HK-2 (cell line): Measurements from ENCODE around the gene ETS1.

ENCODE experiments used
- DNase-seq: peaks from one replicate; pipeline ENCODE4 v3.0.0-alpha.2; 2018; ENCODE audit not compliant: unreplicated experiment

The ETS1 gene

DNA sequence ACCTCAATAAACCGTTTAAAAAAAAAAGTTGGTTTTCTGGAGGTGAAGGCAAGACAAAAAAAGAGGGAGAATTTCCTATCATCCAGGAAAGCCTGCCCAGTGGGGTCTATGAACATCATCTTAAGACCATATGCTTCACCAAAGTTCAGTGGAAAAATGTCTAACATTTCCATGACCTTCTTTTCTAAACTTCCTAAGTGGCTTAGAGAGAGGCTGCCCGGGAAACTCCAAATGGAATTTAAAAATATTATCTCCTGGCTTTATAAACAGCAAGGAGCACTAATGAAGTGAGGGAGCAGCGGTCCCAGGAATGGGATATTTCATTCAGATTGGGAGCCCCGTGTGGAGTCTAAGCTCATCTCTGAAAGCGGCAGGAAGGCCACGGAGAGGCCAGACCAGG, 46.9 kb downstream of the ETS1 start:
- DNase-seq, result no peak

DNA sequence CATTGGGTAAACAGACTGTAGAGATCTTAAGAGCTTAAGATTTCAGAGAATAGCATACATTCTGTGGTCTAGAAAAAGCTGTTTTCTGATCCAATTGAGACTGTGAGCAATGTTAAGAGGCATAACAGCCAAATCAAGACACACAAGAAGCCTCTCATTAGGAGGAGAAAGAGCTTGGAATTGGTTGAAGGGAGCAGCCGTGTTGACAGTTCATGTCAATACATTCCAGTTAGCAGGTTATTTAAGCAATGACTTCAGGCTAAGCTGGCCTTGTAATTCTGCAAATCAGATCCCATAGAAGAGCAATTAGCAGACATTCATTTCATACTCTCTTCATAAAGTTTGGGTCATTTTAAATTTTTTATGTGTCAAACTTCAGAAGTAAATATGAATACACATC, 50.9 kb downstream of the ETS1 start:
- no peak for DNase-seq

- no peak for DNase-seq
Observed at GRCh38 chr11:128535468-128536457, 51.6 kb downstream of the ETS1 start.

DNA sequence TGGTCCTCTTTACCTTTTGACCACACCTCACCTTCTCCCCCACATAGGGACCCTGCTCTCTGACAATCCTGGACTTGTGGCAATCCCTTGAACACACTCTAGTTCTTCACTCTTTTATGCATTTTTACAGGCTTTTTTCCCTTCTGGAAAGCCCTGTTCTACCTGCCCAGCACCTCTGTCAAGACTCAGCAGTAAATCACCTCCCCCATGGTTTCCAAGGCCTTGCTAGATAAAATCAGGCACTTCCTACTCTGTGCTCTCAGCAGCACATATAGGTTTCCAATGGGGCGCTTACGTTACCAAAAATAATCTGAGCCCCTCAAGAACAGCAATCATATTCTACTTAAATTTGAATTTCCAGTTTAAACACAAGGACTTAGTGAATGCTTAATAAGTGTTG, 53.9 kb downstream of the ETS1 start:
- DNase-seq, result no peak

DNA sequence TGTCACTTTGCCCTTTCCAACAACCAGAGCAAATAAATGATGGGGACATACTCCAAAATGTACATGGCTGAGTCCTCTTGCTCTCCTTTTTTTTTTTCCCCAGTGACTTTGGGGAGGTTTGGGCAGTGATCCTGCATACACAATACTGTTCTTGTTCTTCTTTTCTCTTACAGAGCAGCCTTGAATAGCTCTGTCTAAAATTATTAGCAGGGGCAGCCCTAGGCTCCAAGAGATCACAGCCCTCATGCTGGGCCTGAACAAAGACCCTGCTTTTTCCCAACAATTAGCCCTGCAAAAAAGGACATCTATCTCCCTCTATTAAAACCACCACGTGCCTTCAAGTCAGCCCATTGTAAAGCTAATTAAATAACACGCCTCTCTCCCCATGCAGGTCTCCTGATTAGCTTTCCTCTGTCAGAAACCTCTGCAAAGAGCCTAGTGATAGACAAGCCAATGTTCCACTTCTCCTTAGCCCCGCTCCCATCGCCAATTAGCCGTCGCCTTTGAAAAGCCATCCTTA, 54.7 kb downstream of the ETS1 start:
- no peak for DNase-seq

DNA sequence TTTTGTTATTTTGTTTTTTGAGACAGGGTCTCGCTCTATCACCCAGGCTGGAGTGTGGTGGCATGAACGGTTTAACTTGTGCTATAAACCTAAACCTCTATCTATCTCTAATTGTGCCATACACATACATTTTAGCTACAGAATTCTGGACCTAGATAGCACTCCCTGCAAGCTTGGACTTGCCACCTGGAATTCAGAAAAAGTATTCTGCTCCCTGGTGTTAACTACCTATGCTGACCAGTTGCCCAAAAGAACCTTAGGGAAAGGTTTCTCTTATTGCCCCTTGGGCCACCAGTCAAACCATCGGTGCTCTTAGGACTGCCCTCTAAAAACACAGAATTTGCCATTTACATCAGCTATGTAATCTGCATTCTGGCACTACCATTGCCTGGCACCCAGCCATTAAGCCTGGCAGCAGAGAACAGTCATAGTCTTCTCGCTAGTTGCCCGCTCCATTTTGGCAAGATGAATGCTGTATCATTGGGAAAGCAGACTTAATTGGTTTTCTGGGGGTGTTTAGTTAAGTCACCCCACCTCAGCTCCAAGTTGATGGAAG, 55.3 kb downstream of the ETS1 start:
- DNase-seq, result no peak

- no peak for DNase-seq
Observed at GRCh38 chr11:128531588-128531987, 55.8 kb downstream of the ETS1 start.

- no peak for DNase-seq
Observed at GRCh38 chr11:128530118-128531074, 57.0 kb downstream of the ETS1 start.

DNA sequence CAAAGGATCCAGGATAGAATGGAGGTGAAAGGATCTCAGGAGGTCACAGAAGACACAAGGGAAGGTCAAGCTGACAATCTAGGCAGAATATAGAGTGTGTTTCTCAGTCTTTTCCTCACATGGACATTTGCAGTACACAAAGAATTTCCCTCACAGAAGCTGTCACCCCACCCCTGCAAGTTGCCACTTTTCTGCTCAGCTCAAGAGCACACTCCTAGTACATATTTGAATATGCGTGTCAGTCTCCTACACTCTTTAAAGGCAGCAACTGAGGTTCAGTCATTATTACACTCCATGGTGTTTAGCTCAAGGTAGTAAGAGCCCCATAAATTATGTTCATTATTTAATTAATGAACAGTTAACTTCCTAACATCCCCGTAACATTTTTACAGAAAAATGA, 59.1 kb downstream of the ETS1 start:
- DNase-seq, result no peak

DNA sequence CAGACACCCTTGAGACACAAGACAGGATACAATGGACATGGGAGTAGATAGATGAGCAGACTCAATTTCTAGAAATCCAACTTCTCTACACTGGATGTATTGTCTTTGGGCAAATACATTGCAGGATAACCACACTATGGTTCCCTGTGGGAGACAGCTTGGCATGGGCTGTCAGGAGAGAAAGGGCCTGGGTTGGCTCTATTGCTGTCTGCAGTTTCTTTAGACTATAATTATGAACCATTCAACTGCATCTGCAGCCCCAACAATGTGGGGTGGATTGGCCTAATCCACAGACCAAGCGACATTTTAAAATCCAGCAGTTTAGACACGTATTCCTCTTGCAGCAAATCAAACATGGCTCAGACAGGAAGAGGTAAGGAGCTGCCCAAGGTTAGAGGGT, 60.3 kb downstream of the ETS1 start:
- DNase-seq, result no peak

- no peak for DNase-seq
Observed at GRCh38 chr11:128525411-128526243, 61.7 kb downstream of the ETS1 start.

DNA sequence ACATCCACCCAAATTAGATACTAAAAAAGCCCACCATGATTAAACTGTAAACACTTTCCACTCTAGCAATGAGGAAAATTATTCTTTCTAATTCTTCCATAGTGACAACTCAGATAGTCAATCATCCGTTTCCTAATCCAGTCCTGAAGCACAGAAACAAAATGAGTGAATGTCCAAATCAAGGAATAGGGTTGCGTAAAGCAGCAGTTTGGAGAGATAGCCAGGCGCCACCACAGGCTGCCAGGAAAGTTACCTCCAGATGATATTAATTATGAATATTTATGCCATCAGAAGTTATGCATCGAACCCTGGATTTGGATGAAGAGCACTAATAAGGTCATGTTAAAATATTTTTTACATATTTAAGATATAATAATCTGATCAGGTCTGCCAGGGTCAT, 63.2 kb downstream of the ETS1 start:
- DNase-seq, result no peak

DNA sequence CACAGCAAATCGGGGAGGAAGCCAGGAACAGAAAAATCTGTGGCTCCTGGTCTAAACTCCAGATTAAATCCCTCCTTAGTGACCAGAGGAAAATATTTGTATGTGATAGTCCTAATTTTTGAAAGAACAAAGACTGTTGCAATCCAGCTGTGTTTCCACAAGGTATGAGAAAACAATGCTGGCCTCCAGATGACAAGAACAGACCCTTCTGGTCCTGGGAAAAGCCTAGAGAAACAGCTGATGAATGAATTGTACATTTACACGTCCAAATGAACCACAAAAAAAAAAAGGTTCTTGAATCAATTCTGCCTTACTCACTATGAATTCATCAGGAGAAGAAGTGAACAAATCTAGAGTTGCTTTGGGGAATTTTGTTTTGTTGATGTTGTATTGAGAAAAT, 63.7 kb downstream of the ETS1 start:
- DNase-seq, result no peak

DNA sequence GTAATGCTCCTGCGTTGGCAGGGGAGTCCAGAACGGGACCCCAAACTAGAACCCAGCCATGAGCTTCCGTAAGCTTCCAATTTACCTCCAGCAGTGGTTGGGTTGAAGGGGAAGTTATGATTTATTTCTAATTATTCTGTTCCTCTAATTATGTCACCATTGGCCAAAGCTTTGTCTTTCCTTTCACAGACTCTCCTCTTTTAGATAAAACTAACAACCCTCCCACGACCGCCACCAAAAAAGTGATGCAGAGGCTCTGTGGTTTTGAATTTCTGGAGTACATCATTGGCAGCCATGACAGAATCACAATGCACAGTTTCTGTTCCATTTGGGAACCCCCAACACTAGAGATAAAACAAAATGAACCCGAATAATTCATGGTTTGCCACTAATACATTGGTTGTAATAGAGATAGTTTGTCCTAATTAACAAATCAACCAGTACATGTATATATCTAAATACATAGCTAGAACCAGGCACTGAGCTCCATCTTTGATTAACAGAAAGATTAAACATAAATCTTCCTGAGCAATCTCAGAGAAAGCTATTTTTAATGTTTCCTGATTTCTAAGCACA, 64.3 kb downstream of the ETS1 start:
- no peak for DNase-seq

DNA sequence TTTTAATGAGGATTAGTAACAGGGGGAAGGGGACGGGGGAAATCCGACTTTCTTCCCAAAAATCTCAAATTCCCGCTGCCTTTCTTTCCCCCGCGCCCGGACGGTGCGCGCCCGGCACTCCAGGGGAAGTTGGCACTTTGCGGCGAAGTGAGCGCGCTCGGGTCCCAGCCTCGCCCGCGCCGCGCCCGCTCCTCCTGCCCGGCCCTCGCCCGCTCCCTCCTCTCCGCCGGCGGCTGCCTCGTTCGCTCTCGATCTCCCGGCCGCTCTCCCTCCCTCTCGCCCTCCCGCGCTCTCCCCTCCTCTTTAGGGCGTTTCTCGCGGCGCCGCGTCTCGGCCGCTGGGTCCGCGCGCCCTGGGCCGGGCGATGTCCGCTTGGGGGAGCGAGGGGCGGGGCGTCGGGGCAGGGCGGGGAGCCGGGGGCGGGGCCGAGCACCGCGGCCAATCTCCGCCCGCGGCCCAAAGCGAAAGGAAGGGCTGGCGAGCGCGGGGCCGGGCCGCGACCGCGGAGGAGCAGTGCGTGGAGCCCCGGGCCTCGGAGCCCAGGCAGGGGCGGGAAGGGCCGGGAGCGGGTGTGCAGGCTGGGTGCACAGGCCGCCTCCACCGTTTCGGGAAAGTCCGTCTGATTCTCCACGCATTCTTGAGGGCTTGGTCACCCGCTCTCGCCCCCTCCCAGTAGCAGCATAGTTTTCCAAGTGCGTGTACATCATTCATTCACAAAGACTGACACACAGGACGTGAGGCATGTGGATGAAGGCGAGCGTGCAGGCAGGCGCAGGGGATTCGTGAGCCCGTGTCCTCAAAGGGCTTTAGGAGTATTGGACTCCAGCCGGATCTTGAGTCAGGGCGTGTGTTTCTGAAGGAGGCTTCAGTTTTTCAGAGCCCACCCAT, 65.1 kb downstream of the ETS1 start:
- DNase-seq, result peak; percentile 94

DNA sequence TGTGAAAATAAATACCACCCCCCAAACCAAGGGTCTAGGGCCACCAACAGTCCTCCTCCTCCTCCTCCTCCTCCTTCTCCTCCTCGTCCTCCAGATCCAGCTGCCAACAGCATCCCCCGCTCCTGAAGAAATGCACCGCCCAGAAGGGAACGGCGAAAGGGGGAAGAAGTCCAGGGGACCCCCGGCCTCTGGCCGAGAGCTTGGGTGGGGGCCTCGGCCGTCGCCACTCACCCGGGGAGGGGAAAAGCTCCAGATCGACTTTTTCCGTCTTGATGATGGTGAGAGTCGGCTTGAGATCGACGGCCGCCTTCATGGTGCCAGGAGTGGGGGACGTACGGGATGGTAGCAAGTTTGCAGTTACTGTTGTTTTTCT, 65.7 kb downstream of the ETS1 start:
- peak; percentile 20 for DNase-seq

- DNase-seq, result no peak
Observed at GRCh38 chr11:128520888-128521681, 66.3 kb downstream of the ETS1 start.

- DNase-seq, result no peak
Observed at GRCh38 chr11:128520206-128520887, 67.0 kb downstream of the ETS1 start.
